ENCODE measurements around the gene GGT7. TPM values are rescaled to one million over a fixed set of nuclear protein-coding genes. Genes with fewer than 3 reads are reported as not detected.
"Not testable (repeated sequence)": the region's sequence is repeated elsewhere in the genome, so short reads cannot be mapped to it uniquely, and the experiment has no call there.

The GGT7 gene, protein sequence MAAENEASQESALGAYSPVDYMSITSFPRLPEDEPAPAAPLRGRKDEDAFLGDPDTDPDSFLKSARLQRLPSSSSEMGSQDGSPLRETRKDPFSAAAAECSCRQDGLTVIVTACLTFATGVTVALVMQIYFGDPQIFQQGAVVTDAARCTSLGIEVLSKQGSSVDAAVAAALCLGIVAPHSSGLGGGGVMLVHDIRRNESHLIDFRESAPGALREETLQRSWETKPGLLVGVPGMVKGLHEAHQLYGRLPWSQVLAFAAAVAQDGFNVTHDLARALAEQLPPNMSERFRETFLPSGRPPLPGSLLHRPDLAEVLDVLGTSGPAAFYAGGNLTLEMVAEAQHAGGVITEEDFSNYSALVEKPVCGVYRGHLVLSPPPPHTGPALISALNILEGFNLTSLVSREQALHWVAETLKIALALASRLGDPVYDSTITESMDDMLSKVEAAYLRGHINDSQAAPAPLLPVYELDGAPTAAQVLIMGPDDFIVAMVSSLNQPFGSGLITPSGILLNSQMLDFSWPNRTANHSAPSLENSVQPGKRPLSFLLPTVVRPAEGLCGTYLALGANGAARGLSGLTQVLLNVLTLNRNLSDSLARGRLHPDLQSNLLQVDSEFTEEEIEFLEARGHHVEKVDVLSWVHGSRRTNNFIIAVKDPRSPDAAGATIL
- 5.1 TPM for total RNA-seq

DNA sequence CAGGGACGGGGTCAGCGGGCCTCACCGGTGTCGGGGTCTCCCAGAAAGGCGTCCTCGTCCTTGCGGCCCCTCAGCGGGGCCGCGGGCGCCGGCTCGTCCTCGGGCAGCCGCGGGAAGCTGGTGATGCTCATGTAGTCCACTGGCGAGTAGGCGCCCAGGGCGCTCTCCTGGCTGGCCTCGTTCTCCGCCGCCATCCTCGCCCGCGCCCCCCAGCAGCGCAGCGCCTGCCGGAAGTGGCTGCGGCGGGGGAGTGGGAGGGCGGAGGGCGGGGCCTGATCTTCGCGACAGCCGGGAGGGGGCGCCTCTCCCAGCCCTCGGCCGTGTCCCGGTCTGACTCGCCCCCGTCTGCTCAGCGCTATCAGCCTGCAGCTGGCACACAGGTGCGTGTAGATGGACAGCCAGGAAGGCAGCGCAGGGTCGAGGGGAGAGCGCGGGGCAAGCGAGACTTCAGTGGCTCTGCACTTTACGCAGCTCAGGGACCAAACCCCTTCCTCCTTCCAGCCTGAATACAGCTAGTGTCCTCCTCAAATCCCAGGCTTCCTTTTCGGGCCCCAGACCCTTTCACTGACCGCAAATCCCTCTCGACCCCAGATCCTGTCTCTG lies at the start of gene GGT7:
TSS of gene GGT7 (minus strand) at position 235 of the 603 bp plus-strand sequence. CDS start at position 194, 41 bp downstream.
- Histone ChIP-seq H3K9me3 (ENCODE audit: low read depth, low read length) (no peaks in the 10 kb centered on the region), H3K27me3 (ENCODE audit: insufficient read depth, low read length) (no peaks in the 10 kb centered on the region), H3K4me3 (ENCODE audit: low read length) (peak within 1 kb of the TSS; percentile 36), H3K4me1 (ENCODE audit: insufficient read depth, low read length) (peaks cover 56% of the 10 kb centered on the region)

DNA sequence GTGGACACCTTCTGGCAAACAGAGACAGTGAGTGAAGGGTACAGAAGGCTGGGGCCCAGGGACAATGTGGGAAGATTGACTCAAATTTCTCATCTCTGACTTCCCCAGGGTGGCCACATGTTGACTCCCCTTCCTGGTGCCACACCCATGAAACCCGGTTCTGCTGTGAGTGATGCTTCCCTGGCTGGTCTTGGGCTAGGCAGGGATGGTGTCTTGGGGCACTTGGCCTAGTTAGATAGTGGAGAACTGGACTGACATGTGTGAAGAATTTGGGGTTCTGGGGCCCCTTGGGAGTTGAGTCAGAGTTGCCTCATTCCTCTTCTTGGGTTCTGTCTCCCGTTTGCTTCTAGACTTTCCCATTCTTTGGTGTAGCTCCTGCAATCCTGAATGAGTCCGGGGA lies 48.8 kb upstream of the GGT7 start:
- H3K9me3 ChIP-seq (ENCODE audit: low read depth, low read length): no peaks in the 10 kb centered on the region
- H3K4me1 ChIP-seq (ENCODE audit: insufficient read depth, low read length): no peaks in the 10 kb centered on the region
- no peaks in the 10 kb centered on the region for H3K27me3 ChIP-seq (ENCODE audit: insufficient read depth, low read length)
- H3K4me3 ChIP-seq (ENCODE audit: low read length): no peak overlapping the region

DNA sequence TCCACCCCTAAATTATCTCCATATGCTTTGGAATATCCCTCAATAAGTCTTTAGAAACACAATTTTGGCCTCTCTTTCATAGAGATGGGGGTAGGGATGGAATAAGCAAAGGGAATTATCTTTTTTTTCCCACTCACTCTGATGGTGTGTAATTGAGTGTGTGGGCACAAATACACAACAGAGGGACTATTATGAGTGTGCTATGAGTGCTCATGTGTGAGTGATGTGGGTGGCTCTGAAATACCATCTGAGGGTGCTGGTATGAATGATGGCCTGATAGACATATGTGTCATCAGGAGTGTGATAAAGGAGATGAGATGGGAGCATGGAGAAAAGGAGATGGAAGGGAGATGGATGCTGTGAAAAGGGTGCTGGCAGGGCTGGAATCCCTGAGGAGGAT lies 47.4 kb upstream of the GGT7 start:
- Histone ChIP-seq H3K9me3 (ENCODE audit: low read depth, low read length) (no peaks in the 10 kb centered on the region), H3K4me3 (ENCODE audit: low read length) (no peak overlapping the region), H3K27me3 (ENCODE audit: insufficient read depth, low read length) (no peaks in the 10 kb centered on the region), H3K4me1 (ENCODE audit: insufficient read depth, low read length) (no peaks in the 10 kb centered on the region)

DNA sequence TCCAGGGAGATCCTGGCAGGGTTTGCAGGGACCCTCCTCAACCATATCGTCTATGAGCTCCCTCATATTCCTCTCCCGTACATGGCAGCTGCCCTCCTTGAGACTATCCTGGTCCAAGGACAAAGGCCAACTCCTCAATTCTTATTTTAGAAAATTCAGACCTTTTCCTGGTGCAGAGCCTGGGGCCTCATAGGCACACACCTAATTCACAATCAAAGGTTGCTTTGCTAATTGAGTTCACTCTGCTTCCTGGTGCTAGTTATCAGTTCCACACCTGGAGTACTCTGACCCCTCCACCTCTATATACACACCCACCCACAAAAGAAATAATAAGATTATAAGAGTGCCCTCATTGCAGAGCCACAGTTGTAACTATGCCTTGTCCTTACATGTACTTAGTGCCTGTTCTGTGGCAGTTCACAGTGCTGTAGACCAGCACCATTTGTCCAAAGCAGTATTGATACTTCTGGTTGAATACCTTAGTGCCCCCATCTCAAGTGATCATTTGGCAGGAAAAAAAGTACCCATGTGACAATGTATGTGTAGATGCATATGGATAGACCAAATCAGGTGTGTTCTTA lies 44.2 kb upstream of the GGT7 start:
- Histone ChIP-seq H3K4me1 (ENCODE audit: insufficient read depth, low read length) (no peaks in the 10 kb centered on the region), H3K4me3 (ENCODE audit: low read length) (no peak overlapping the region), H3K27me3 (ENCODE audit: insufficient read depth, low read length) (no peaks in the 10 kb centered on the region), H3K9me3 (ENCODE audit: low read depth, low read length) (no peaks in the 10 kb centered on the region)

DNA sequence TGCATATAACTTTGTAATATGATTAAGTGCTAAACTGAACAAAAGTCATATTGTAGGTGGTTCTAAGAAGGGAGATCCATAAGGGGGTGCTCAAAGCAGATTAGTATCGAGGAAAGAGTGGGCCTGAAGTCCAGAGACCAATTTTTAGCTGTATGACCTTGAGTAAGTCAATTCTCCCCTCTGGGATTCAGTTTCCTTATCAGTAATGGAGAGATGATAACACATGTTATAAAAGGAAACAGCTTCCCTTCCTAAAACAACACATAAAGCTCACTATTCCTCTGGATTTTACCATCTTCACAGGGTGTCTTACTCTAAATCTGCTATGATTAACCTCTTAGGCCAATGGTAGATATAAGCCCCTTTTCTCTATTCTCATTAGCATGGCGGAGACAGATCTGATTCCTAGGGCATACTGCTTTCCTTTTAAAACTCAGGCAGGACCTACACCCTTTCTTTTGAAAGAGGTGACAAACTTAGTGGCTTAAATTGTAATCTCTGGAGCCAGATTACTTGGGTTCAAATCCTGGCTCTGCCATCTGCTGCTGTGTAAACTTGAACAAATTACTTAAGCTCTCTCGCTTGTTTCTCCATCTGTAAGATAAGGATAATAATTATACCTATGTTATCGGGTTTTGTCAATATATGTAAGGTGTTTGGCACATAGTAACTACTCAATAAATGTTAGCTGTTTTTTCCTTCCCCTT lies 43.2 kb upstream of the GGT7 start:
- Histone ChIP-seq H3K4me1 (ENCODE audit: insufficient read depth, low read length) (no peaks in the 10 kb centered on the region), H3K9me3 (ENCODE audit: low read depth, low read length) (no peaks in the 10 kb centered on the region), H3K4me3 (ENCODE audit: low read length) (no peak overlapping the region), H3K27me3 (ENCODE audit: insufficient read depth, low read length) (no peaks in the 10 kb centered on the region)

DNA sequence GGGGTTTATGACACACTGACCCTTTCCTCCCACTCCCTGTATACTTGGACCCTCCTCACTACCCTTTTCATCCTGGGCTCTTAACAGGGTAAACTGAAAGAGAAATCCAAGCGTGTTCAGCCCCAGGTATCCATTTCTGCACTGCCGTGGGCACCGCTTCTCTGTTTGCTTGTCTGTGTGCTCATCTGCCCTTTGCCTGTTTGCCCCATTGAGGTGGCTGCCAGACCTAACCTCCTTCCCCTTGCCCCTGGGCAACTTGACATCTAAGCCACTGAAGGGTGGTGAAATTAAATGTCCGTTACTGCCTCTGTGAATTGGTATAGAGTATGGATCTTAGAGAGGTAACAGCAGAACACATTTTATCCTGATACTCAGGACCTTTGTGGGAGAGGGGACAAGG lies 42.5 kb upstream of the GGT7 start:
- Histone ChIP-seq H3K27me3 (ENCODE audit: insufficient read depth, low read length) (no peaks in the 10 kb centered on the region), H3K4me1 (ENCODE audit: insufficient read depth, low read length) (no peaks in the 10 kb centered on the region), H3K4me3 (ENCODE audit: low read length) (no peak overlapping the region), H3K9me3 (ENCODE audit: low read depth, low read length) (no peaks in the 10 kb centered on the region)

DNA sequence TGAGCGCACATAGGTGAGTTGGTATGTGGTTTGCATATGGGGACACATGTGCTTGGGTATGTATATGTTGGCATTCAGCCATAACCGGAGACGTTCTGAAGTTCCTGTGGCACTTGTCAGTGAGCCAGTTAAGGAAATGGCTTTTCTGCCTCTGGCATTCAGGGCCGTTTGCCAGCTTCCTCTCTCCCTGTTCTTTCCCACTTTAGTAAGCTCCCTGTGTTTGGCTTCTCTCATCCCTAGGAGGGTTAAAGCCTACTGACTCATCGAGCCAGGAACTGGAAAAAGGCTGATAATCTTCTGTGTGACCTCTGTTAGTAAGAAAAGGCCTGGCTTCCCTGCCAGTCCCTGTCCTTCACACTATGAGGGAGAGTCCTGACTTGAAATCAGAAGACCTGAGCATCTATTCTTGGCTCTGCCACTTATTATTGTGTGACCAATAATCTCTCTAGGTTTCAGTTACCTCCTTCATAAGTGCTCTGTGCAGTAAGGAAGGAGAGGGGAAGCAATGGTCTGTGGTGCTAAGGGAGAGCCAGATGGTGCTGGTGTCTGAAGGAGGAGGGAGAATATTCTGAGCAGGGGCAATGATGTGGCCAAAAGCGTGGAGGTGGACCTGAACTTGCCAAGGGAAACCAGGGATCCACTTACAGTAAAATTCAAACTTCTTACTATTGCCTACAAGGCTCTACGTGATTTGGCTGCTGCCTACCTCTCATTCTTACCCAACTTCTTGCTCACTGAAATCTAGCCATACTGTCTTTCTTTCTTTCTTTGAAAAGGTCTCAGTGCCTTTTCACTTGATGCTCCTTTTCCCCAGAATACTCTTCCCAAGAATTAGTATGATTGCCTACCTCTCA lies 35.2 kb upstream of the GGT7 start:
- Histone ChIP-seq H3K9me3 (ENCODE audit: low read depth, low read length) (no peaks in the 10 kb centered on the region), H3K27me3 (ENCODE audit: insufficient read depth, low read length) (no peaks in the 10 kb centered on the region), H3K4me3 (ENCODE audit: low read length) (no peak overlapping the region)

DNA sequence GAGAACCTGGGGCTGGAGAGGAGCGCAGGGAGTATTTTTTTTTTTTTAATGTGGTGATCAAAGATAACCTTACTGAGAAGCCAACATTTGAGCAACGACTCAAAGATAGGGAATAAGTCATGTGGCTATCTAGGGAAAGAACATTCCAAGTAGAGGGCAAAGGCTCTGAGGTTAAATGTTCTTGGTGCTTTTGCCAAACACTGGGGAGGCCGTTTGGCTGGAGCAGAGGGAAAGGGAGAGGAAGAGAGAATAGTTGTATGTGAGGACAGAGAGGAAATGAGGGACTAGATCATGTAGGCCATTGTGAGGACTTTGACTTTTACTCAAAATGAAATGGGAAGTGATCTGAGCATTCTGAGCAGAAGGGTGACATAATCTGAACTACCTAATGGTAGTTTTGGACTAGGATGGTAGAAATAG lies 31.6 kb upstream of the GGT7 start:
- Histone ChIP-seq H3K4me3 (ENCODE audit: low read length) (no peak overlapping the region), H3K9me3 (ENCODE audit: low read depth, low read length) (no peaks in the 10 kb centered on the region), H3K27me3 (ENCODE audit: insufficient read depth, low read length) (no peaks in the 10 kb centered on the region), H3K4me1 (ENCODE audit: insufficient read depth, low read length) (peaks cover 29% of the 10 kb centered on the region)

More for the DNA sequence above, 35.2 kb upstream of the GGT7 start:
- H3K4me1 ChIP-seq (ENCODE audit: insufficient read depth, low read length): peaks cover 17% of the 10 kb centered on the region

DNA sequence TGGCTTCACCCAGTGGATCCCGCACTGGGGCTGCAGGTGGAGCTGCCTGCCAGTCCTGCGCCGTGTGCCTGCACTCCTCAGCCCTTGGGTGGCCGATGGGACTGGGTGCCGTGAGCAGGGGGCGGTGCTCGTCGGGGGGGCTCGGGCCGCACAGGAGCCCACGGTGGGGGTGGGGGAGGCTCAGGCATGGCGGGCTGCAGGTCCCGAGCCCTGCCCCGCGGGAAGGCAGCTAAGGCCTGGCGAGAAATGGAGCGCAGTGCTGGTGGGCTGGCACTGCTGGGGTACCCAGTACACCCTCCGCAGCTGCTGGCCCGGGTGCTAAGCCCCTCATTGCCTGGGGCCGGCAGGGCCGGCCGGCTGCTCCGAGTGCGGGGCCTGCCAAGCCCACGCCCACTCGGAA lies 26.1 kb upstream of the GGT7 start:
- not testable (repeated sequence) for H3K27me3 ChIP-seq (ENCODE audit: insufficient read depth, low read length); H3K9me3 ChIP-seq (ENCODE audit: low read depth, low read length); H3K4me3 ChIP-seq (ENCODE audit: low read length)
- peaks cover 12% of the 10 kb centered on the region for H3K4me1 ChIP-seq (ENCODE audit: insufficient read depth, low read length)

DNA sequence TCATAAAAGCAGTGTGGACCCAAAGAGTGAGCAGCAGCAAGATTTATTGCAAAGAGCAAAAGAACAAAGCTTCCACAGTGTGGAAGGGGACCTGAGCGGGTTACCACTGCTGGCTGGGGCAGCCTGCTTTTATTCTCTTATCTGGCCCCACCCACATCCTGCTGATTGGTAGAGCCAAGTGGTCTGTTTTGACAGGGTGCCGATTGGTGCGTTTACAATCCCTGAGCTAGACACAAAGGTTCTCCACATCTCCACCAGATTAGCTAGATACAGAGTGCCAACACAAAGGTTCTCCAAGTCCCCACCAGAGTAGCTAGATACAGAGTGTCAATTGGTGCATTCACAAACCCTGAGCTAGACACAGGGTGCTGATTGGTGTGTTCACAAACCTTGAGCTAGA lies 25.5 kb upstream of the GGT7 start:
- not testable (repeated sequence) for H3K9me3 ChIP-seq (ENCODE audit: low read depth, low read length); H3K27me3 ChIP-seq (ENCODE audit: insufficient read depth, low read length); H3K4me3 ChIP-seq (ENCODE audit: low read length)
- H3K4me1 ChIP-seq (ENCODE audit: insufficient read depth, low read length): peaks cover 15% of the 10 kb centered on the region

DNA sequence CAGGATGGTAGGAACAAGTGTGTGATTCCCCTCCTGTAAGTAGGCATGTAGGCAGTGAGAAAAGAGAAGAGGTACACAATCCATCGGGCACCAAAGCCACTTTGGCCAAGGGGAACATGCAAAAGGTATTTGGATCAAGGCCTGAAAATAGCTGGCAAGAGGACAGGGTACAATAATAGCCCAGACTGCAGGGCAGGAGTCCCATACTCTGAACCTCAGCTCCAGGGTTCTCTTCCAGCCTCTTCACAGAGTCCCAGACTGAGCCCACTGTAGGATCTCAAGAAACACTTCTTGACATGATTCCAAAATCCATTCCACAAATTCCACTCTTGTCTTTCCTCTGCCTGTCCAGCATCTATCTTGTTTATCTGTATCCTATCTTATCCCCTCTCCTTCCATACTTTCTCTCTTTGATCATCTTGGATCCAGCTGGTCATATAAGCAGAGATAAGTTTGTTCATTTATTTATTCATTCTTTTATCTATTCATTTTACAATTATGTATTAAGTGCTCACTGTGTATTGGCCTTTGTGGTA lies 23.5 kb upstream of the GGT7 start:
- Histone ChIP-seq H3K4me1 (ENCODE audit: insufficient read depth, low read length) (peaks cover 34% of the 10 kb centered on the region), H3K27me3 (ENCODE audit: insufficient read depth, low read length) (no peaks in the 10 kb centered on the region), H3K4me3 (ENCODE audit: low read length) (no peak overlapping the region), H3K9me3 (ENCODE audit: low read depth, low read length) (no peaks in the 10 kb centered on the region)

DNA sequence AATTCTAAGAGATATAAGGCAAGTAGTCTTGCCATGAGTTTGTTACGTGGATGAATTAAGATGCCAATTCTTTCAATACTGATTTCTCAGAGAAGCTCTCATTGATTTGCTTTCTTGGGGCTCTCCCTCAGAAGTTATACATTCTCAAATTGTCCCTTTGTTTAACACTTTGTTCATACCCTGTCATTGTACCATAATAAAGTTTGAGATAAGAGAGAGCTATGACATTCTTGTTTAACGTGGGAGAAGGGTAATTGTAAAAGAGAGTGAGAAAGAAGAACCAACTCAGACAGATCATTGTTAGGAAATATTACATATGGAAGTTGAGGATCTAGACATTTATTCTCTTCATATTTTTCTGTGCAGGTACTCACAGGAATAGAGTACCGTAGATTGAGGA lies 22.8 kb upstream of the GGT7 start:
- Histone ChIP-seq H3K4me3 (ENCODE audit: low read length) (no peak overlapping the region), H3K27me3 (ENCODE audit: insufficient read depth, low read length) (no peaks in the 10 kb centered on the region), H3K9me3 (ENCODE audit: low read depth, low read length) (no peaks in the 10 kb centered on the region), H3K4me1 (ENCODE audit: insufficient read depth, low read length) (peaks cover 41% of the 10 kb centered on the region)

DNA sequence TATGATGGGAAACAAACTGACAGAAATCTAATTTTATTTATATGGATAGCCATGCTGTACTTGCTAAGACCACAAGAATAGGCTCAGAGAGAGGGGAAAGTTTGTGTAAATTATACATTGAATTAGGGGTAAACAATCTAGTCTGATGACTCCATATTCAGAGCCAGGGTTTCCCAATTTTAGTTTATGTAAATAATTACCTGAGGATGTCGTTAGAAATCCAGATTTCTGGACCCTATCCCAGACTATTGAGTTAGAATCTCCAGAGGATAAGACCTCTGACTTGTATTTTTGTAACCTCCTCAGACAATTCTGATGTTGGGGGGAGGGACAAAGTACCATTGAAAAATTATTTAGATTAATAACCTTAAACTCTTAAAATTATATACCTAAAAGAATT lies 22.1 kb upstream of the GGT7 start:
- H3K4me1 ChIP-seq (ENCODE audit: insufficient read depth, low read length): peaks cover 40% of the 10 kb centered on the region
- no peak overlapping the region for H3K4me3 ChIP-seq (ENCODE audit: low read length)
- no peaks in the 10 kb centered on the region for H3K27me3 ChIP-seq (ENCODE audit: insufficient read depth, low read length)
- no peaks in the 10 kb centered on the region for H3K9me3 ChIP-seq (ENCODE audit: low read depth, low read length)

DNA sequence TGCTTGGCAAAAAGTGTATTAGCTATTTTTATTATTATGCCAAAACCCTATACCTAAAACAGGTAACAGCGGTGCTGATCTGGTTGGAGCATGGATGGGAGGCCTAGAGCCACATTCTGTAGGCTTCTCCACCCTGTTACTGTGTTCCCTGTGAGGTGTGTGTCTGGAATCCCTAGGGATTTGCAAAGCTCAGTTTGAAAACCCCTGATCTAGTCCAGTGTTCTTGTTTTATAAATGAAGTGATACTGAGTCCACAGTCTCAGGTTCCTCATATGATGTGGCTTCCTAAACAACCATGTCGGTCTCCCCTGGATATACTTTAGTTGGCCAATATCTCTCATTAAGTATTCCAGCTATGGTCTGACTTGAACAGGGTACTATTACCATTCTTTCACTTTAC lies 20.0 kb upstream of the GGT7 start:
- Histone ChIP-seq H3K4me1 (ENCODE audit: insufficient read depth, low read length) (peaks cover 36% of the 10 kb centered on the region), H3K9me3 (ENCODE audit: low read depth, low read length) (no peaks in the 10 kb centered on the region), H3K4me3 (ENCODE audit: low read length) (no peak overlapping the region), H3K27me3 (ENCODE audit: insufficient read depth, low read length) (no peaks in the 10 kb centered on the region)
